Vagina (tissue), 2 donors: ENCODE measurements around the gene SYNGR2.

Experiments used
- CTCF ChIP-seq, 3 experiments: fragments of 450-650 bp in 2 of 3; fragments of 200-600 bp in 1 of 3; sonication (generic) in 1 of 3; IDR thresholded peaks; one replicate each; pipeline ENCODE4 v1.5.1; 2017 to 2019; ENCODE audit warnings: antibody characterized with exemption in 3 of 3, mild to moderate bottlenecking in 2 of 3, moderate library complexity in 2 of 3
- POLR2A ChIP-seq, 2 donors: fragments of 450-650 bp; IDR thresholded peaks; one replicate each; pipeline ENCODE4 v1.6.1; 2017; ENCODE audit warnings: antibody characterized with exemption in 2 of 2, mild to moderate bottlenecking in 2 of 2, moderate library complexity in 2 of 2
- POLR2AphosphoS5 ChIP-seq, 2 donors: sonication (generic); formaldehyde crosslinking; IDR thresholded peaks; one replicate each; pipeline ENCODE4 v1.9.0; 2017; ENCODE audit warnings: antibody characterized with exemption in 2 of 2, mild to moderate bottlenecking in 2 of 2, low read depth in 1 of 2; ENCODE audit not compliant: insufficient read depth in 1 of 2

- TF ChIP-seq POLR2AphosphoS5 (IDR thresholded peaks at IDR 0.05; ENCODE audit: insufficient read depth in 1 of 2, low read depth in 1 of 2) = no peak
- no peak for TF ChIP-seq CTCF (IDR thresholded peaks at IDR 0.05)
- no peak for TF ChIP-seq POLR2A (IDR thresholded peaks at IDR 0.05)
These were observed 38.3 kb upstream of the SYNGR2 start for GRCh38 chr17:78130090-78130436.
